ENCODE results near the gene HSPA12B. TPM values are rescaled to one million over a fixed set of nuclear protein-coding genes. Genes with fewer than 3 reads are reported as not detected.

Gene HSPA12B
- total and polyA plus RNA-seq, 2 of the 13 experiments (the other 11 are each of a cell fraction or from before 2014, with no cell fraction given), result 0.01 TPM; not detected in 1

GRCh38 chr20:3749689-3750531 lies 17.4 kb downstream of the HSPA12B start (continued):
- TF ChIP-seq NFAT5 (CRISPR knock-in tag; IDR thresholded peaks at IDR 0.05) (no peak), REXO4 (CRISPR knock-in tag; IDR thresholded peaks at IDR 0.05; ENCODE audit: borderline replicate concordance) (no peak), SMARCC2 (IDR thresholded peaks at IDR 0.05) (no peak), PPARG (CRISPR knock-in tag; conservative IDR thresholded peaks at IDR 0.05) (0 out of 2 replicates have a peak, but pooled peaks have one; percentile 45), ZBTB40 (IDR thresholded peaks at IDR 0.05) (no peak), ZBTB40 (CRISPR knock-in tag; IDR thresholded peaks at IDR 0.05) (no peak), XRCC5 (optimal IDR thresholded peaks at IDR 0.05; ENCODE audit: low read length) (peak; percentile 98), AFF4 (CRISPR knock-in tag; IDR thresholded peaks at IDR 0.05) (no peak), CBX2 (IDR thresholded peaks at IDR 0.05; ENCODE audit: low read depth, low read length) (no peak), CBX2 (CRISPR knock-in tag; IDR thresholded peaks at IDR 0.05; ENCODE audit: low read depth) (peak; percentile 88; the same call in 1 of the 2 replicates), SIN3B (IDR thresholded peaks at IDR 0.05; ENCODE audit: low read length) (no peak)

Measured in HepG2 (cell line).